WTC11 (cell line): ENCODE measurements around the gene CDCA5. TPM values are rescaled to one million over a fixed set of nuclear protein-coding genes. Genes with fewer than 3 reads are reported as not detected.

Experiments used
- ATAC-seq: fragments of 200-7000 bp; cut with Tn5 transposase; 2 replicates; pipeline ENCODE4 v1.10.0; 2021; ENCODE audit warnings: mild to moderate bottlenecking, moderate library complexity
- CTCF ChIA-PET: fragments of 300-600 bp; sonication (Branson Sonifier 250); formaldehyde crosslinking; loops from one replicate; lab custom pipeline; 2021; ENCODE audit warnings: antibody characterized with exemption; lab: Charles Lee
- POLR2A ChIA-PET: fragments of 350-600 bp; sonication (Branson Sonifier 250); formaldehyde crosslinking; loops from one replicate; lab custom pipeline; 2021; ENCODE audit warnings: antibody characterized with exemption; lab: Charles Lee
- DNase-seq: peaks from one replicate; pipeline ENCODE4 v3.0.0; 2021; ENCODE audit warnings: low spot score
- H3K27ac Mint-ChIP-seq: 2 replicates; pipeline ENCODE4 v1.8.0; 2021; ENCODE audit warnings: mixed read lengths
- H3K27me3 Mint-ChIP-seq: 2 replicates; pipeline ENCODE4 v1.8.0; 2021; ENCODE audit warnings: low read depth, mild to moderate bottlenecking, moderate library complexity, mixed read lengths
- H3K36me3 Mint-ChIP-seq: 2 replicates; pipeline ENCODE4 v1.8.0; 2021; ENCODE audit warnings: mixed read lengths
- H3K4me1 Mint-ChIP-seq: 2 replicates; pipeline ENCODE4 v1.8.0; 2022; ENCODE audit warnings: mixed read lengths
- H3K4me3 Mint-ChIP-seq: 2 replicates; pipeline ENCODE4 v1.8.0; 2021; ENCODE audit warnings: mild to moderate bottlenecking, moderate library complexity, mixed read lengths
- H3K9me3 Mint-ChIP-seq: 2 replicates; pipeline ENCODE4 v1.8.0; 2021; ENCODE audit warnings: mixed read lengths
- AR ChIP-seq: fragments of 250-450 bp; sonication (Bioruptor Pico); IDR thresholded peaks from 2 replicates; pipeline ENCODE4 v1.9.0; 2021; ENCODE audit warnings: mild to moderate bottlenecking
- CREB1 ChIP-seq: sonication (generic); formaldehyde crosslinking; IDR thresholded peaks from 2 replicates; pipeline ENCODE4 v1.8.0; 2023; ENCODE audit warnings: mild to moderate bottlenecking, missing genetic modification reagents
- CREM ChIP-seq: sonication (generic); formaldehyde crosslinking; IDR thresholded peaks from 2 replicates; pipeline ENCODE4 v1.8.1; 2022; ENCODE audit warnings: mild to moderate bottlenecking, missing genetic modification reagents, moderate library complexity
- ETV6 ChIP-seq: sonication (generic); formaldehyde crosslinking; IDR thresholded peaks from 2 replicates; pipeline ENCODE4 v1.8.1; 2022; ENCODE audit warnings: mild to moderate bottlenecking, missing genetic modification reagents
- IRF2 ChIP-seq: sonication (generic); formaldehyde crosslinking; IDR thresholded peaks from 2 replicates; pipeline ENCODE4 v1.8.0; 2022; ENCODE audit warnings: low read depth, missing genetic modification reagents, borderline replicate concordance
- JAZF1 ChIP-seq: fragments of 250-450 bp; sonication (Bioruptor Pico); IDR thresholded peaks from 2 replicates; pipeline ENCODE4 v1.9.0; 2021; ENCODE audit warnings: moderate library complexity, mild to moderate bottlenecking, inconsistent platforms
- KAT7 ChIP-seq: sonication (generic); formaldehyde crosslinking; IDR thresholded peaks from 2 replicates; pipeline ENCODE4 v1.8.1; 2023; ENCODE audit warnings: missing genetic modification reagents, mild to moderate bottlenecking, borderline replicate concordance
- NFE2L1 ChIP-seq: sonication (generic); formaldehyde crosslinking; IDR thresholded peaks from 2 replicates; pipeline ENCODE4 v1.8.1; 2023; ENCODE audit warnings: missing genetic modification reagents
- NR1H2 ChIP-seq: sonication (generic); formaldehyde crosslinking; IDR thresholded peaks from 2 replicates; pipeline ENCODE4 v1.9.0; 2021; ENCODE audit warnings: mild to moderate bottlenecking, moderate library complexity, missing genetic modification reagents
- PRDM15 ChIP-seq: sonication (generic); formaldehyde crosslinking; IDR thresholded peaks from 2 replicates; pipeline ENCODE4 v1.8.0; 2022; ENCODE audit warnings: missing genetic modification reagents
- SMAD3 ChIP-seq: sonication (generic); formaldehyde crosslinking; IDR thresholded peaks from 2 replicates; pipeline ENCODE4 v1.8.0; 2022; ENCODE audit warnings: missing genetic modification reagents, mild to moderate bottlenecking, borderline replicate concordance
- STAT6 ChIP-seq: sonication (generic); formaldehyde crosslinking; conservative IDR thresholded peaks from 2 replicates; pipeline ENCODE4 v1.8.1; 2023; ENCODE audit warnings: mild to moderate bottlenecking, low read depth, missing genetic modification reagents, moderate library complexity
- TEAD1 ChIP-seq: sonication (generic); formaldehyde crosslinking; IDR thresholded peaks from 2 replicates; pipeline ENCODE4 v1.8.0; 2022; ENCODE audit warnings: mild to moderate bottlenecking, missing genetic modification reagents
- TP53 ChIP-seq: sonication (generic); formaldehyde crosslinking; IDR thresholded peaks from 2 replicates; pipeline ENCODE4 v1.8.1; 2023; ENCODE audit warnings: mild to moderate bottlenecking, missing genetic modification reagents
- ZNF219 ChIP-seq: sonication (generic); formaldehyde crosslinking; IDR thresholded peaks from 2 replicates; pipeline ENCODE4 v1.8.0; 2023; ENCODE audit warnings: missing genetic modification reagents, mild to moderate bottlenecking, borderline replicate concordance
- ZNF232 ChIP-seq: sonication (generic); formaldehyde crosslinking; IDR thresholded peaks from 2 replicates; pipeline ENCODE4 v1.8.0; 2022; ENCODE audit warnings: mild to moderate bottlenecking, missing genetic modification reagents
- ZNF317 ChIP-seq: sonication (generic); formaldehyde crosslinking; IDR thresholded peaks from 2 replicates; pipeline ENCODE4 v1.8.1; 2023; ENCODE audit warnings: low read depth, mild to moderate bottlenecking, moderate library complexity, missing genetic modification reagents, borderline replicate concordance
- ZNF416 ChIP-seq: fragments of 250-450 bp; sonication (Bioruptor Pico); IDR thresholded peaks from 2 replicates; pipeline ENCODE4 v1.9.0; 2021; ENCODE audit warnings: mild to moderate bottlenecking, inconsistent platforms
- ZNF425 ChIP-seq: fragments of 250-450 bp; sonication (Bioruptor Pico); conservative IDR thresholded peaks from 2 replicates; pipeline ENCODE4 v1.9.0; 2021; ENCODE audit warnings: mild to moderate bottlenecking
- ZNF512 ChIP-seq: sonication (generic); formaldehyde crosslinking; IDR thresholded peaks from 2 replicates; pipeline ENCODE4 v1.8.1; 2022; ENCODE audit warnings: missing genetic modification reagents, borderline replicate concordance
- total RNA-seq: library from RNA; stranded (reverse); gene quantifications from 3 replicates; pipeline ENCODE4 v1.2.3, GENCODE V29; 2021

CDCA5 gene
- total RNA-seq, 1 experiment from 2014 or later, result 95.9 TPM

GRCh38 chr11:65132238-65132987 is 48.6 kb upstream of the CDCA5 start:
- peak overlapping the region; percentile 98 for H3K4me3 Mint-ChIP-seq
- TF ChIP-seq TEAD1 (CRISPR knock-in tag) (no peak), CREM (no peak)
- H3K27ac Mint-ChIP-seq, result 0 out of 2 replicates have a peak overlapping the region, but pooled peaks have one; percentile 60
- CTCF ChIA-PET, result interaction anchor here (3.1 to 3.7 kb wide), 3 partner anchors 15 to 49 kb away, joined by 13 to 40 read pairs (median 35); partner anchors contain the start of genes CAPN1, TM7SF2 and ZNHIT2
- peaks cover 18% of the 10 kb centered on the region for H3K4me1 Mint-ChIP-seq
- ATAC-seq (no peak), DNase-seq (no peak)
- no peaks in the 10 kb centered on the region for H3K27me3 Mint-ChIP-seq
- H3K9me3 Mint-ChIP-seq, result no peaks in the 10 kb centered on the region
- POLR2A ChIA-PET, result interaction anchor here (1.8 kb wide), 1 partner anchor 11 kb away, joined by 7 read pairs; the partner anchor contains the start of genes FAU and MRPL49
- H3K36me3 Mint-ChIP-seq, result peaks cover 16% of the 10 kb centered on the region

GRCh38 chr11:65131895-65132237 is 48.0 kb upstream of the CDCA5 start:
- Mint-ChIP-seq H3K36me3 (peaks cover 20% of the 10 kb centered on the region), H3K4me3 (no peak overlapping the region), H3K4me1 (peaks cover 18% of the 10 kb centered on the region), H3K27ac (no peak overlapping the region), H3K27me3 (no peaks in the 10 kb centered on the region), H3K9me3 (no peaks in the 10 kb centered on the region)
- DNase-seq (no peak), ATAC-seq (no peak)
- TF ChIP-seq CREB1 (CRISPR knock-in tag) (no peak), AR (CRISPR knock-in tag) (no peak), TP53 (no peak), ZNF232 (no peak), KAT7 (no peak), ZNF317 (CRISPR knock-in tag) (no peak), SMAD3 (CRISPR knock-in tag) (no peak), STAT6 (no peak), NFE2L1 (CRISPR knock-in tag) (no peak), ZNF425 (no peak), IRF2 (CRISPR knock-in tag) (no peak), ETV6 (CRISPR knock-in tag) (no peak), ZNF512 (CRISPR knock-in tag) (no peak), ZNF416 (CRISPR knock-in tag) (no peak), ZNF219 (CRISPR knock-in tag) (no peak), JAZF1 (CRISPR knock-in tag) (no peak), CREM (no peak), NR1H2 (no peak), PRDM15 (no peak)
- POLR2A ChIA-PET, result interaction anchor here (1.8 kb wide), 1 partner anchor 10 kb away, joined by 7 read pairs; the partner anchor contains the start of genes FAU and MRPL49
- CTCF ChIA-PET, result interaction anchor here (3.1 kb wide), 1 partner anchor 14 kb away, joined by 13 read pairs; the partner anchor contains the start of gene ZNHIT2
